NCI-H1105 (cell line): ENCODE results near the gene CYBC1.

Experiments used
- DNase-seq: peaks from one replicate; lab custom pipeline; 2025; lab: John Stamatoyannopoulos, UW

Gene CYBC1

GRCh38 chr17:82408288-82408937 lies 42.1 kb downstream of the CYBC1 start:
- DNase-seq: no peak

- DNase-seq: no peak
Observed at GRCh38 chr17:82407255-82407654, 43.3 kb downstream of the CYBC1 start.

GRCh38 chr17:82406131-82406671 lies 44.4 kb downstream of the CYBC1 start:
- no peak for DNase-seq

DNA sequence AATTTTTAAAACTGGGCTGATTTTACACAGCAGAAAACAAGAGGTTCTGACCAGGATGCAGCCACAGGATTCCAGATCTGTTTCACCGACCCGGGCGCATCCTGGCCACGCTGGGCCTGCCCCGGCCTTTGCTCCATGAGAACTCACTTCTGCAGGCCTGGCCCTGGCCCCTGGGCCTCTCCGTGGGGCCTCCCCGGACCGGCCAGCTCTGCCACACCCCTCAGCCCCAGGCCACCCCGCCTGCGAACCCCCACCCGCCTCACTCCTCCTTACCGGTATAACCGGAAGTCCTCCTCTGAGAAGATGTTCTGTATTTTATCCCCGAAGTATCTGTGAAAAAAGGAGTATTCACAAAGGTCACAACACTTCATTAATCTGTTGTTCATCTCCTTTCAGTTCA lies 45.5 kb downstream of the CYBC1 start:
- DNase-seq: no peak

DNA sequence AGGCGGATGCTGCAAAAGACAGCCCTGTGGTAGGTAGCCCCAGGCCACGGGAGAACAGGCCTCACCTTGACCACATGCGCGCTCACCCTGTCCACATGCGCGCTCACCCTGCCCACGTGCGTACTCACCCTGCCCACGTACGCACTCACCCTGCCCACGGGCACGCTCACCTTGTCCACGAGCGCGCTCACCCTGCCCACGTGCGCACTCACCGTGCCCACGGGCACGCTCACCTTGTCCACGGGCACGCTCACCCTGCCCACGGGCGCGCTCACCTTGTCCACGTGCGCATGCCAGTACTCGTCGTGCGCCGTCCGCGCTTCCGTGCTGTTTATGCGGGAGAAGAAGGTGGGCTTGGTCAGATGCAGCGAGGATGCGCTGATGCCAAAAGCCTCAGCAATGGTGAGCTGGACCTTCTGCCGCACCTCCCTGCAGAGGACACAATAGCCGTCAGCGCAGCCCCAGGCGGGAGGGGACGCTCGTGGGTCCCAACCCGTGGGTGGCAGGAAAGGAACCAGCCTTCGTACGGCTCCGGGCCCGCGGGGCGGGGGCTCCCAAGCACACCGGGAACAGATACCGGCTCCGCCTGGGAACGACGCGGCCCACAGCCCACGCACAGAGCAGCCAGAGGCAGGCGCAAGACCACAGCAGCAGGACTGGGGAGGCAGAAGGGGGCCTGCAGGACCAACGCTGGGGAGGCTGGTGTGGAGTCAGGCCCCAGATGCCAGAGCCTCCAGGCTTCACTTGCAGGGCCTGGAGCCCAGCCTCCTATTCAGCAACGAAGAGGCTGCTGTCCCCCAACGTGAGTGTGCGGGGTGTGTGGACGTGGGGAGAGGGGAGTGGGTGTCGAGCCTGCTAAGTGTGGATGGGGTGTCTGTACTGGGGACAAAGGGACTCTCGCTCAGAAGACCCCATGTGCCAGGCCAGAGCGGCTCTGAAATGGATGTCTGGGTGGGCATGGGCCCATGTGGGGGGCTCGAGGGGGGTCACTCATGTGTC lies 46.6 kb downstream of the CYBC1 start:
- DNase-seq: no peak

GRCh38 chr17:82402865-82403264 lies 47.7 kb downstream of the CYBC1 start:
- no peak for DNase-seq

DNA sequence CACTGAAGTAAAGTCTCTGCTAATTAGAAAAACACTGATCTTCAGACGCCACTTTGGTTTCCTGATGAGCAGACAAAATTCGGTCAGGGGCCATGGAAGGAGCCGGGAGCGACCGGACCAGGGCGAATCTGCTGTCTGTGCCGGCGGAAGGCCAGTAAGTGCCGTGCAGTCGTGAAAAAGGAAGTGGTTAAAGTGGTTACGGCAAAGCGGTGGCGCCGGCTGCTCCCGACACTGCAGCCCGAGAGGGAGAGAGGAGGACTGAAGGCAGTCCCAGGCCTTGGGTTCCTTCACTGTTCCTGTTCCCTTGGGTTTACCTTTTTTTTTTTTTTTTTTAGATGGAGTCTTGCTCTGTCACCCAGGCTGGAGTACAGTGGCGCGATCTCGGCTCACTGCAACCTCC lies 49.7 kb downstream of the CYBC1 start:
- no peak for DNase-seq

GRCh38 chr17:82400206-82400605 lies 50.3 kb downstream of the CYBC1 start:
- no peak for DNase-seq

DNA sequence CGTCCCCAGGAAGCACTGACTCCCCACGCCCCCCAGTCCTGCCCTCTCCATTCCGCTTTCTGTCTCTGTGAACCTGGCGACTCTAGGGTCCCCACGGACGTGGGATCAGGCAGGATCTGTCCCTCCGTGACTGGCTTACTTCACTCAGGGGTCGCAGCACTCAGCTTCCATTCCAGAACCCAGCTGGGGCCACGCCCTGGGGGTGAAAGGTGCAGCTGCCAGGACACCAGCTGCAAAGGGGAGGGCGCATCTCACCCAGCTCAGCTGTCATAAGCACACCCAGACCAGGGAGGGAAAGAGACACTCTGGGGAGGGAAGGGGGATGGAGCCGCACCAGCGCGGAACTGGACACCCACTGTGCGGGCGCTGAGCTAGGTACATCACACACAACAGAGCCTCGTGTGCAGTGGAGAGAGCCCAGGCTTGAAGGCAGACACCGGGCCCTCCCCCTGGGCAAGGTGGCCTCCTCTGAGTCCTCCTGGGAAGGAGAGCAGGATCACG lies 50.9 kb downstream of the CYBC1 start:
- no peak for DNase-seq

DNA sequence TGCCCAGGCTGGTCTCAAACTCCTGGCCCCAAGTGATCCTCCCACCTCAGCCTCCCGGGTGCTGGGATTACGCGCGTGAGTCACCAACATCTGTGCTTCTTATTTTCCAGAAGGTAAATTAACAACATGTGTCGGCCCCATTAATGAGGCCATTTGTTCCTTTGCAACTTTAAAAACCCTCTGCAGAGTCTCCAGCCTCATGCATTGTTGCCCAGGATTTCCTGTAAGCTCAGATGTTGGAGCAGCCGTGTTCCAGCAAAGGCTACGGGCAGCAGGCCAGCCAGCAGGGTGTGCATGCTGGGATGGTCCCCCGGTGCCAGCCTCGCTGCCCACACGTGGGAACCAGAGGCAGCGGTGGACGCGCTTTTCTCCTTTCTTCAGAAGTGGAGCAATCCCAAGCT lies 51.5 kb downstream of the CYBC1 start:
- DNase-seq: no peak

- DNase-seq: no peak
Observed at GRCh38 chr17:82397449-82398335, 52.9 kb downstream of the CYBC1 start.

DNA sequence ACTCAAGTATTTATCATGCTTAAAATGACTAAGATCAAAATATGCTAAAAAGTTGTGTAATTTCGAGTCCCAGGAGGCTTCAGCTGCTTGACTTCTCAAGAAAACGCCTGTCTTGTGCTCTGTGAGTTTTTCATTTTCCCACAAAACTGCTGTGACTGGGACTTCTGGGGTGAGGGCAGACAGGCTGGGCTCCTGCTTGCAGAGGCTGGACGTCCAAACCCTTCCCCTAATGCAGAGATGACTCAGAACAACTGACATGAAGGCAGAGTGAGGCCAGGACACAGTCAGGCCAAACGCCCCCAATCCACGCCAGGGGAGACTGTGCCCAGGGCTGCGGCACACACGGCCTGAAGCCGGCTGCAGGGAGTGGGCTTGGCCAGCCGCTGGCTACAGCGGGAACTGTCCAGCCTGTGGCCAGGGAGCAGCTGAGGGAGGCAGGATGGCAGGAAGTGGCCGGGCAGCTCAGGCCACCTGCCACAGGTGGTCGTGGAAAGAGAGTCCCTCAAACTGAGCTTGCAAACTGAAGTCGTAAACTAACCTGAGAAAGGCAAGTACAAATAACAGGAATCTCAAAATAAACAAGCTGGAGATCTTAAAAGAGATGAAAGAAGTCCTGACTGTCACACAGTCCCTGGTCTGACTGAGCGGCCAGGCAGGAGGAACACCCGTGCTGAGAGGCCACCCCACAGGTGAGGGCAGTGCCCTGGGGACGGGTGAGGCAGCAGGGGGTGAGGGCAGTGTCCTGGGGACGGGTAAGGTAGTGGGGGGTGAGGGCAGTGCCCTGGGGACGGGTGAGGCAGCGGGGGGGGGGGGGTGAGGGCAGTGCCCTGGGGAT lies 53.7 kb downstream of the CYBC1 start:
- DNase-seq: no peak

DNA sequence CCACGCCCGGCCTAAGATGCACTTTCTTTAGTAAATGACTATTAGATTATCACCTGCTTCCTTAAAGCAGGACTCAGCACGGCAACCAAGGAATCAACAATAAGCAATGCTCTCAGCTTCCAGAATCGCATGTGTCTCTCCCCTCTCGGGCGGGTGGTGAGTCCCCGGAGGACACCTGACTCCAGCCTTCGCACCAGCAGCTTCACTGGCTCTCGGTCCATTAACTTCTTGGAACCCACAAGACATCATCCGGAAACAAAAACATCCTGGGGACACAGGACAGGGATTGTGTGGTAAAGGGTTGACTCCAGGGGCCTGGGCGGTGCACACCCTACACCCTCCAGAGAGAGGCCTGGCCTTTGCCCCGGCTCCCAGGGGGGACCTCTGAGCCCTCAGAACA lies 56.3 kb downstream of the CYBC1 start:
- no peak for DNase-seq

DNA sequence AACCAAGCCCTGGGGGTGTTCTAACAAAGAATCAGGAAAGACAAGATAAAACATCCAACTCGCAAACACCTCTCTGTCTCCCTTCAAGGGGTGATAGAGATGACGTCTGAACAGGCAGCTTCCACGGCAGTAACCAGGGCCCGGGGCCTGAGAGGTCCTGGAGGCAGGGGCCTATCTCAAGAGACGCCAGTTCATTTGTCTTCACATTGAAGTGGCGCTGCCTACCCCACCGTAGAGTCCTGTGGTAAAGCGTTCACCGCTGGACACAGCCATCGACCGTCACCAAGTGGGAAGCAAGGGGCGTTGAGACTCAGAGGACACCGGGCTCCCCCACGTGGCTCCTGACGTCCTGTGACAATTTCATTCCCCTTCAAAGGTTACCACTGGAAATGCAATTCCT lies 57.6 kb downstream of the CYBC1 start:
- DNase-seq: no peak
